H1 (cell line): ENCODE data around the gene RND2. TPM values are rescaled to one million over a fixed set of nuclear protein-coding genes. Genes with fewer than 3 reads are reported as not detected.
"Not testable (repeated sequence)": the region's sequence is repeated elsewhere in the genome, so short reads cannot be mapped to it uniquely, and the experiment has no call there.

Experiments used
- CTCF ChIA-PET: fragments of 300-600 bp; sonication (Branson Sonifier 250); formaldehyde crosslinking; loops from one replicate; lab custom pipeline; 2021; ENCODE audit not compliant: partially characterized antibody; lab: Charles Lee
- POLR2A ChIA-PET: fragments of 300-600 bp; sonication (Branson Sonifier 250); formaldehyde crosslinking; loops from one replicate; lab custom pipeline; 2021; ENCODE audit warnings: inconsistent platforms; ENCODE audit not compliant: partially characterized antibody; lab: Charles Lee
- DNase-seq, 2 experiments: peaks; one replicate each; pipeline versions ENCODE4 v3.0.0 to v3.0.0-alpha.2; 2010 to 2022; ENCODE audit warnings: low spot score in 2 of 2, low read depth in 1 of 2, mixed read lengths in 1 of 2
- FAIRE-seq: peaks from 2 replicates; lab custom pipeline; 2011; peaks lifted over from hg19 to GRCh38; lab: Jason Lieb, UNC
- H2AFZ ChIP-seq: 2 replicates; pipeline ENCODE4 v1.8.1; 2012; ENCODE audit warnings: low read length, inconsistent platforms
- H2AK5ac ChIP-seq: 2 replicates; pipeline ENCODE4 v1.6.1; 2013; ENCODE audit warnings: low read depth, low read length
- H2BK120ac ChIP-seq: replicated peaks from 2 replicates; pipeline ENCODE3; 2013; ENCODE audit warnings: low read depth, low read length, inconsistent platforms
- H2BK12ac ChIP-seq: 2 replicates; pipeline ENCODE4 v1.6.1; 2013; ENCODE audit warnings: low read depth, low read length
- H2BK15ac ChIP-seq: 2 replicates; pipeline ENCODE4 v1.6.1; 2013; ENCODE audit warnings: low read length
- H2BK20ac ChIP-seq: 2 replicates; pipeline ENCODE4 v1.6.1; 2013; ENCODE audit warnings: low read length
- H2BK5ac ChIP-seq: 2 replicates; pipeline ENCODE4 v1.6.1; 2013; ENCODE audit warnings: low read depth, low read length
- H3K14ac ChIP-seq: 2 replicates; pipeline ENCODE4 v1.6.1; 2013; ENCODE audit warnings: inconsistent platforms; ENCODE audit not compliant: insufficient read length
- H3K18ac ChIP-seq: 2 replicates; pipeline ENCODE4 v1.6.1; 2013; ENCODE audit warnings: low read length; ENCODE audit errors: extremely low read depth
- H3K23ac ChIP-seq: 2 replicates; pipeline ENCODE4 v1.6.1; 2013; ENCODE audit warnings: inconsistent platforms; ENCODE audit not compliant: insufficient read length
- H3K23me2 ChIP-seq: 2 replicates; pipeline ENCODE4 v1.6.1; 2013; ENCODE audit warnings: low read depth, low read length
- H3K27ac ChIP-seq: 2 replicates; pipeline ENCODE4 v1.6.1; 2011; ENCODE audit warnings: low read depth, low read length, inconsistent platforms
- H3K27me3 ChIP-seq, 4 experiments: replicated peaks in 1 of 4; 1 replicate in 1 of 4; 2 replicates in 3 of 4; pipeline versions ENCODE4 v1.6.1 to v1.8.1; 2011 to 2013; ENCODE audit warnings: low read length in 3 of 4, mild to moderate bottlenecking in 3 of 4, inconsistent platforms in 2 of 4, mixed read lengths in 2 of 4, moderate library complexity in 1 of 4; ENCODE audit not compliant: control insufficient read depth in 3 of 4, insufficient read depth in 3 of 4; ENCODE audit errors: extremely low read depth in 1 of 4
- H3K36me3 ChIP-seq, 4 experiments: 2 replicates each; pipeline versions ENCODE4 v1.6.1 to v1.8.1; 2011 to 2013; ENCODE audit warnings: mild to moderate bottlenecking in 4 of 4, low read length in 3 of 4, moderate library complexity in 2 of 4, control low read depth in 1 of 4, inconsistent platforms in 1 of 4; ENCODE audit not compliant: insufficient read depth in 4 of 4, control insufficient read depth in 2 of 4
- H3K4ac ChIP-seq: replicated peaks from 2 replicates; pipeline ENCODE3; 2013; ENCODE audit warnings: low read length, low read depth, mixed read lengths, inconsistent platforms; ENCODE audit not compliant: insufficient read length
- H3K4me1 ChIP-seq, 4 experiments: replicated peaks in 1 of 4; 1 replicate in 1 of 4; 2 replicates in 3 of 4; pipeline versions ENCODE4 v1.6.1 to v1.8.1; 2011 to 2013; ENCODE audit warnings: low read length in 3 of 4, inconsistent platforms in 2 of 4, mixed read lengths in 1 of 4; ENCODE audit not compliant: insufficient read depth in 4 of 4, control insufficient read depth in 3 of 4
- H3K4me2 ChIP-seq, 2 experiments: 2 replicates each; pipeline versions ENCODE4 v1.6.1 to v1.8.1; 2011 to 2013; ENCODE audit warnings: low read depth in 2 of 2, low read length in 2 of 2, control low read depth in 1 of 2, inconsistent platforms in 1 of 2, mild to moderate bottlenecking in 1 of 2; ENCODE audit not compliant: insufficient read depth in 1 of 2
- H3K4me3 ChIP-seq, 4 experiments: fragments of 200-600, 300-600 bp in 1 of 4; sonication (generic), shearing (Covaris generic), sonication (Bioruptor Twin) in 1 of 4; 2 replicates each; pipeline versions ENCODE4 v1.5.1 to v1.8.1; 2011 to 2016; ENCODE audit warnings: low read length in 4 of 4, low read depth in 3 of 4, control low read depth in 2 of 4, inconsistent platforms in 2 of 4, mild to moderate bottlenecking in 2 of 4, mixed read lengths in 1 of 4, moderate library complexity in 1 of 4; ENCODE audit not compliant: insufficient read depth in 2 of 4; ENCODE audit errors: extremely low read depth in 1 of 4
- H3K56ac ChIP-seq: replicated peaks from 2 replicates; pipeline ENCODE3; 2013; ENCODE audit warnings: low read depth, mild to moderate bottlenecking, mixed read lengths, low read length, inconsistent platforms; ENCODE audit not compliant: insufficient read length
- H3K79me1 ChIP-seq: 2 replicates; pipeline ENCODE4 v1.6.1; 2013; ENCODE audit warnings: low read depth, low read length, control low read depth
- H3K79me2 ChIP-seq, 2 experiments: 2 replicates each; pipeline versions ENCODE4 v1.6.1 to v1.8.1; 2012 to 2013; ENCODE audit warnings: low read length in 2 of 2, mild to moderate bottlenecking in 2 of 2, inconsistent platforms in 1 of 2; ENCODE audit not compliant: insufficient read depth in 2 of 2, control insufficient read depth in 1 of 2
- H3K9ac ChIP-seq, 4 experiments: replicated peaks in 1 of 4; 1 replicate in 1 of 4; 2 replicates in 3 of 4; pipeline versions ENCODE4 v1.6.1 to v1.8.1; 2011 to 2013; ENCODE audit warnings: low read depth in 3 of 4, low read length in 3 of 4, control low read depth in 2 of 4, mild to moderate bottlenecking in 2 of 4, moderate library complexity in 2 of 4, inconsistent platforms in 1 of 4; ENCODE audit errors: extremely low read depth in 1 of 4
- H3K9me3 ChIP-seq, 2 experiments: 2 replicates each; pipeline versions ENCODE4 v1.6.1 to v1.8.1; 2012 to 2013; ENCODE audit warnings: mild to moderate bottlenecking in 2 of 2, moderate library complexity in 2 of 2, control low read depth in 1 of 2, inconsistent platforms in 1 of 2, low read depth in 1 of 2, low read length in 1 of 2, mixed read lengths in 1 of 2; ENCODE audit not compliant: insufficient read depth in 2 of 2
- H4K20me1 ChIP-seq, 2 experiments: replicated peaks in 1 of 2; 2 replicates each; pipeline versions ENCODE3 to v1.8.1; 2011 to 2013; ENCODE audit warnings: inconsistent platforms in 2 of 2, low read length in 2 of 2, mild to moderate bottlenecking in 1 of 2; ENCODE audit not compliant: insufficient read depth in 2 of 2, control insufficient read depth in 1 of 2
- H4K5ac ChIP-seq: 2 replicates; pipeline ENCODE4 v1.6.1; 2013; ENCODE audit warnings: low read length, low read depth, mixed read lengths, inconsistent platforms; ENCODE audit not compliant: insufficient read length
- H4K8ac ChIP-seq: 2 replicates; pipeline ENCODE4 v1.8.0; 2013; ENCODE audit warnings: mild to moderate bottlenecking, moderate library complexity, low read length, inconsistent platforms; ENCODE audit not compliant: insufficient read depth; ENCODE audit errors: extremely low read depth
- H4K91ac ChIP-seq: replicated peaks from 2 replicates; pipeline ENCODE3; 2013; ENCODE audit warnings: low read length, mixed read lengths, inconsistent platforms; ENCODE audit not compliant: insufficient read length
- WGBS, 2 experiments: shearing (Covaris generic) in 1 of 2; methylation state at CpG; one replicate each; pipeline versions ENCODE4 v1.1.6 to v1.1.7; 2013 to 2015; ENCODE audit warnings: low lambda C conversion rate in 2 of 2, mixed read lengths in 2 of 2, inconsistent platforms in 1 of 2, low coverage in 1 of 2, missing lambda C conversion rate in 1 of 2; ENCODE audit not compliant: insufficient replicate concordance in 2 of 2, insufficient coverage in 1 of 2, insufficient read length in 1 of 2; ENCODE audit errors: extremely low coverage in 1 of 2, missing lambda C conversion rate in 1 of 2; 5-methylcytosine and 5-hydroxymethylcytosine counted together
- polyA plus RNA-seq, 7 experiments: library from polyadenylated mRNA; depleted of rRNA in 3 of 7; stranded (reverse) in 5 of 7; unstranded in 2 of 7; fragments of >200 nt in 5 of 7; fragments of 200-250 nt in 2 of 7; gene quantifications; 1 replicate in 5 of 7; 2 replicates in 1 of 7; 4 replicates in 1 of 7; pipeline versions ENCODE4 v1.2.1 to v1.2.3, GENCODE V29; 2011 to 2013; ENCODE audit warnings: missing spikeins in 2 of 7, mixed read lengths in 2 of 7
- total RNA-seq: library from RNA; stranded (reverse); fragmentation: NEBNext Ultra II Directional; extraction: Animal tissue kit (Norgen Biotek cat#: 25700); gene quantifications from 2 replicates; pipeline ENCODE4 v1.2.1, GENCODE V29; 2021

RND2 gene
- total and polyA plus RNA-seq, 2 of the 8 experiments (the other 6 are each of a cell fraction or from before 2014, with no cell fraction given) = 51.3 to 61.4 TPM

DNA sequence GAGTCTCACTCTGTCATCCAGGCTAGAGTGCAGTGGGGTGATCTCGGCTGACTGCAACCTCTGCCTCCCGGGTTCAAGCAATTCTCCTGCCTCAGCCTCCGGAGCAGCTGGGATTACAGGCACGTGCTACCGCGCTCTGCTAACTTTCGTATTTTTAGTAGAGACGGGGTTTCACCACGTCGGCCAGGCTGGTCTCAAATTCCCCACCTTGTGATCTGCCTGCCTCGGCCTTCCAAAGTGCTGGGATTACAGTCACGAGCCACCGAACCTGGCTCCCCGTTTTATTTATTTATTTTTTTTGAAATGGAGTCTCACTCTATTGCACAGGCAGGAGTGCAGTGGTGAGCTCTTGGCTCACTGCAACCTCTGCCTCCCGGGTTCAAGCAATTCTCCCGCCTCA, 49.3 kb upstream of the RND2 start:
- H3K79me1 ChIP-seq, H3K4me2 ChIP-seq, H3K14ac ChIP-seq, FAIRE-seq, H3K4me3 ChIP-seq, H2AFZ ChIP-seq, H3K79me2 ChIP-seq, H3K4me1 ChIP-seq, H2BK120ac ChIP-seq, H2BK15ac ChIP-seq, DNase-seq, H2AK5ac ChIP-seq, H3K23me2 ChIP-seq, H3K23ac ChIP-seq, H4K91ac ChIP-seq, H4K8ac ChIP-seq, H3K27me3 ChIP-seq, H3K4ac ChIP-seq, H3K36me3 ChIP-seq, H2BK5ac ChIP-seq, H3K9ac ChIP-seq, H4K20me1 ChIP-seq, H3K9me3 ChIP-seq, H2BK12ac ChIP-seq, H2BK20ac ChIP-seq, H4K5ac ChIP-seq, H3K18ac ChIP-seq, H3K56ac ChIP-seq, H3K27ac ChIP-seq: not testable (repeated sequence)
- 89% methylated on average over 16 of the region's 16 CpGs; no CpG with 5 or more reads in 1 of the 2 experiments for WGBS, 2 experiments
- ChIA-PET POLR2A (interaction anchor here (0.8 to 0.9 kb wide), 3 partner anchors 22 to 61 kb away, joined by 3 to 4 read pairs (median 3); partner anchors contain the start of gene RPL27), CTCF (interaction anchor here (0.6 to 4.7 kb wide), 4 partner anchors 11 to 131 kb away, joined by 3 to 20 read pairs (median 3); partner anchors contain the start of gene RPL27)
